WTC11 (cell line): Measurements from ENCODE around the gene PDE1C.

Source experiments
- ELF4 ChIP-seq: sonication (generic); formaldehyde crosslinking; IDR thresholded peaks from 2 replicates; pipeline ENCODE4 v1.8.1; 2022; ENCODE audit warnings: low read depth, mild to moderate bottlenecking, moderate library complexity, missing genetic modification reagents
- ESRRA ChIP-seq: sonication (generic); formaldehyde crosslinking; IDR thresholded peaks from 2 replicates; pipeline ENCODE4 v1.8.1; 2022; ENCODE audit warnings: mild to moderate bottlenecking, missing genetic modification reagents, borderline replicate concordance
- GRHL2 ChIP-seq: fragments of 250-450 bp; sonication (Bioruptor Pico); IDR thresholded peaks from 2 replicates; pipeline ENCODE4 v1.8.0; 2022; ENCODE audit warnings: mild to moderate bottlenecking, moderate library complexity; ENCODE audit not compliant: insufficient replicate concordance, severe bottlenecking
- JAZF1 ChIP-seq: fragments of 250-450 bp; sonication (Bioruptor Pico); IDR thresholded peaks from 2 replicates; pipeline ENCODE4 v1.9.0; 2021; ENCODE audit warnings: moderate library complexity, mild to moderate bottlenecking, inconsistent platforms
- KAT7 ChIP-seq: sonication (generic); formaldehyde crosslinking; IDR thresholded peaks from 2 replicates; pipeline ENCODE4 v1.8.1; 2023; ENCODE audit warnings: missing genetic modification reagents, mild to moderate bottlenecking, borderline replicate concordance
- RELA ChIP-seq: sonication (generic); formaldehyde crosslinking; IDR thresholded peaks from 2 replicates; pipeline ENCODE4 v1.8.1; 2022; ENCODE audit warnings: missing genetic modification reagents, mild to moderate bottlenecking, borderline replicate concordance
- SMAD3 ChIP-seq: sonication (generic); formaldehyde crosslinking; IDR thresholded peaks from 2 replicates; pipeline ENCODE4 v1.8.0; 2022; ENCODE audit warnings: missing genetic modification reagents, mild to moderate bottlenecking, borderline replicate concordance
- TEAD4 ChIP-seq: sonication (generic); formaldehyde crosslinking; IDR thresholded peaks from 2 replicates; pipeline ENCODE4 v1.8.0; 2022; ENCODE audit warnings: mild to moderate bottlenecking, missing genetic modification reagents
- ZNF232 ChIP-seq: sonication (generic); formaldehyde crosslinking; IDR thresholded peaks from 2 replicates; pipeline ENCODE4 v1.8.0; 2022; ENCODE audit warnings: mild to moderate bottlenecking, missing genetic modification reagents
- TF ChIP-seq, protein P1 (sequence below): fragments of 200-600 bp; IDR thresholded peaks from 2 replicates; pipeline ENCODE4 v1.8.0; 2022; ENCODE audit warnings: antibody characterized with exemption
- TF ChIP-seq, protein P2 (sequence below): fragments of 250-450 bp; sonication (Bioruptor Pico); IDR thresholded peaks from 2 replicates; pipeline ENCODE4 v1.9.0; 2021; ENCODE audit warnings: mild to moderate bottlenecking, borderline replicate concordance
- TF ChIP-seq, protein P3 (sequence below): sonication (generic); formaldehyde crosslinking; IDR thresholded peaks from 2 replicates; pipeline ENCODE4 v1.8.1; 2023; ENCODE audit warnings: mild to moderate bottlenecking, missing genetic modification reagents, borderline replicate concordance
- TF ChIP-seq, protein P4 (sequence below): sonication (generic); formaldehyde crosslinking; conservative IDR thresholded peaks from 2 replicates; pipeline ENCODE4 v1.8.1; 2023; ENCODE audit warnings: mild to moderate bottlenecking, low read depth, missing genetic modification reagents, moderate library complexity
- TF ChIP-seq, protein P5 (sequence below): sonication (generic); formaldehyde crosslinking; IDR thresholded peaks from 2 replicates; pipeline ENCODE4 v1.8.0; 2023; ENCODE audit warnings: missing genetic modification reagents

DNA sequence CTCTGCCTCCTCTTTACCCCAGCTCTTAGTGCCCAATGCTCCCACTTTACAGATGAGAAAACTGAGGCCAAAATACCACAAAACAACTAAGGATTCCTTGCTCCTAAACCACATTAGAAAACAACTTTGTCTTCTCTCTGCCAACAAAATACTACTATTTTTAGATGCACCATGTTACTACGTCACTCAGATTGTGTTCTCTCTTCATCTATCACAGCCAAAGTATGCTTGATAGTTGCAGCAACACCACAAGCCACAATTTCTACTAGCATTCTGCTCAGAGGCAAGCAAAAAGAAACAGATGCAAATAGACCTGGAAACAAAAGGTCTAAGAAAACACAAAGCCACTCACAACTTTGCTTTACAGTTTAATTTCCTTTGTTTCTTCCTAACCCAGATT lies 3.3 kb upstream of the PDE1C start:
- TF ChIP-seq, protein P1, sequence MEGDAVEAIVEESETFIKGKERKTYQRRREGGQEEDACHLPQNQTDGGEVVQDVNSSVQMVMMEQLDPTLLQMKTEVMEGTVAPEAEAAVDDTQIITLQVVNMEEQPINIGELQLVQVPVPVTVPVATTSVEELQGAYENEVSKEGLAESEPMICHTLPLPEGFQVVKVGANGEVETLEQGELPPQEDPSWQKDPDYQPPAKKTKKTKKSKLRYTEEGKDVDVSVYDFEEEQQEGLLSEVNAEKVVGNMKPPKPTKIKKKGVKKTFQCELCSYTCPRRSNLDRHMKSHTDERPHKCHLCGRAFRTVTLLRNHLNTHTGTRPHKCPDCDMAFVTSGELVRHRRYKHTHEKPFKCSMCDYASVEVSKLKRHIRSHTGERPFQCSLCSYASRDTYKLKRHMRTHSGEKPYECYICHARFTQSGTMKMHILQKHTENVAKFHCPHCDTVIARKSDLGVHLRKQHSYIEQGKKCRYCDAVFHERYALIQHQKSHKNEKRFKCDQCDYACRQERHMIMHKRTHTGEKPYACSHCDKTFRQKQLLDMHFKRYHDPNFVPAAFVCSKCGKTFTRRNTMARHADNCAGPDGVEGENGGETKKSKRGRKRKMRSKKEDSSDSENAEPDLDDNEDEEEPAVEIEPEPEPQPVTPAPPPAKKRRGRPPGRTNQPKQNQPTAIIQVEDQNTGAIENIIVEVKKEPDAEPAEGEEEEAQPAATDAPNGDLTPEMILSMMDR = no peak
- TF ChIP-seq TEAD4 (CRISPR knock-in tag) (no peak), JAZF1 (CRISPR knock-in tag) (no peak), SMAD3 (CRISPR knock-in tag) (no peak), ELF4 (no peak), ZNF232 (CRISPR knock-in tag) (no peak), ESRRA (CRISPR knock-in tag) (no peak), KAT7 (no peak), GRHL2 (CRISPR knock-in tag) (no peak), RELA (CRISPR knock-in tag) (no peak)
- TF ChIP-seq, protein P2, sequence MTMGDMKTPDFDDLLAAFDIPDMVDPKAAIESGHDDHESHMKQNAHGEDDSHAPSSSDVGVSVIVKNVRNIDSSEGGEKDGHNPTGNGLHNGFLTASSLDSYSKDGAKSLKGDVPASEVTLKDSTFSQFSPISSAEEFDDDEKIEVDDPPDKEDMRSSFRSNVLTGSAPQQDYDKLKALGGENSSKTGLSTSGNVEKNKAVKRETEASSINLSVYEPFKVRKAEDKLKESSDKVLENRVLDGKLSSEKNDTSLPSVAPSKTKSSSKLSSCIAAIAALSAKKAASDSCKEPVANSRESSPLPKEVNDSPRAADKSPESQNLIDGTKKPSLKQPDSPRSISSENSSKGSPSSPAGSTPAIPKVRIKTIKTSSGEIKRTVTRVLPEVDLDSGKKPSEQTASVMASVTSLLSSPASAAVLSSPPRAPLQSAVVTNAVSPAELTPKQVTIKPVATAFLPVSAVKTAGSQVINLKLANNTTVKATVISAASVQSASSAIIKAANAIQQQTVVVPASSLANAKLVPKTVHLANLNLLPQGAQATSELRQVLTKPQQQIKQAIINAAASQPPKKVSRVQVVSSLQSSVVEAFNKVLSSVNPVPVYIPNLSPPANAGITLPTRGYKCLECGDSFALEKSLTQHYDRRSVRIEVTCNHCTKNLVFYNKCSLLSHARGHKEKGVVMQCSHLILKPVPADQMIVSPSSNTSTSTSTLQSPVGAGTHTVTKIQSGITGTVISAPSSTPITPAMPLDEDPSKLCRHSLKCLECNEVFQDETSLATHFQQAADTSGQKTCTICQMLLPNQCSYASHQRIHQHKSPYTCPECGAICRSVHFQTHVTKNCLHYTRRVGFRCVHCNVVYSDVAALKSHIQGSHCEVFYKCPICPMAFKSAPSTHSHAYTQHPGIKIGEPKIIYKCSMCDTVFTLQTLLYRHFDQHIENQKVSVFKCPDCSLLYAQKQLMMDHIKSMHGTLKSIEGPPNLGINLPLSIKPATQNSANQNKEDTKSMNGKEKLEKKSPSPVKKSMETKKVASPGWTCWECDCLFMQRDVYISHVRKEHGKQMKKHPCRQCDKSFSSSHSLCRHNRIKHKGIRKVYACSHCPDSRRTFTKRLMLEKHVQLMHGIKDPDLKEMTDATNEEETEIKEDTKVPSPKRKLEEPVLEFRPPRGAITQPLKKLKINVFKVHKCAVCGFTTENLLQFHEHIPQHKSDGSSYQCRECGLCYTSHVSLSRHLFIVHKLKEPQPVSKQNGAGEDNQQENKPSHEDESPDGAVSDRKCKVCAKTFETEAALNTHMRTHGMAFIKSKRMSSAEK (CRISPR knock-in tag) = no peak
- TF ChIP-seq, protein P3, sequence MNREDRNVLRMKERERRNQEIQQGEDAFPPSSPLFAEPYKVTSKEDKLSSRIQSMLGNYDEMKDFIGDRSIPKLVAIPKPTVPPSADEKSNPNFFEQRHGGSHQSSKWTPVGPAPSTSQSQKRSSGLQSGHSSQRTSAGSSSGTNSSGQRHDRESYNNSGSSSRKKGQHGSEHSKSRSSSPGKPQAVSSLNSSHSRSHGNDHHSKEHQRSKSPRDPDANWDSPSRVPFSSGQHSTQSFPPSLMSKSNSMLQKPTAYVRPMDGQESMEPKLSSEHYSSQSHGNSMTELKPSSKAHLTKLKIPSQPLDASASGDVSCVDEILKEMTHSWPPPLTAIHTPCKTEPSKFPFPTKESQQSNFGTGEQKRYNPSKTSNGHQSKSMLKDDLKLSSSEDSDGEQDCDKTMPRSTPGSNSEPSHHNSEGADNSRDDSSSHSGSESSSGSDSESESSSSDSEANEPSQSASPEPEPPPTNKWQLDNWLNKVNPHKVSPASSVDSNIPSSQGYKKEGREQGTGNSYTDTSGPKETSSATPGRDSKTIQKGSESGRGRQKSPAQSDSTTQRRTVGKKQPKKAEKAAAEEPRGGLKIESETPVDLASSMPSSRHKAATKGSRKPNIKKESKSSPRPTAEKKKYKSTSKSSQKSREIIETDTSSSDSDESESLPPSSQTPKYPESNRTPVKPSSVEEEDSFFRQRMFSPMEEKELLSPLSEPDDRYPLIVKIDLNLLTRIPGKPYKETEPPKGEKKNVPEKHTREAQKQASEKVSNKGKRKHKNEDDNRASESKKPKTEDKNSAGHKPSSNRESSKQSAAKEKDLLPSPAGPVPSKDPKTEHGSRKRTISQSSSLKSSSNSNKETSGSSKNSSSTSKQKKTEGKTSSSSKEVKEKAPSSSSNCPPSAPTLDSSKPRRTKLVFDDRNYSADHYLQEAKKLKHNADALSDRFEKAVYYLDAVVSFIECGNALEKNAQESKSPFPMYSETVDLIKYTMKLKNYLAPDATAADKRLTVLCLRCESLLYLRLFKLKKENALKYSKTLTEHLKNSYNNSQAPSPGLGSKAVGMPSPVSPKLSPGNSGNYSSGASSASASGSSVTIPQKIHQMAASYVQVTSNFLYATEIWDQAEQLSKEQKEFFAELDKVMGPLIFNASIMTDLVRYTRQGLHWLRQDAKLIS = no peak
- TF ChIP-seq, protein P4, sequence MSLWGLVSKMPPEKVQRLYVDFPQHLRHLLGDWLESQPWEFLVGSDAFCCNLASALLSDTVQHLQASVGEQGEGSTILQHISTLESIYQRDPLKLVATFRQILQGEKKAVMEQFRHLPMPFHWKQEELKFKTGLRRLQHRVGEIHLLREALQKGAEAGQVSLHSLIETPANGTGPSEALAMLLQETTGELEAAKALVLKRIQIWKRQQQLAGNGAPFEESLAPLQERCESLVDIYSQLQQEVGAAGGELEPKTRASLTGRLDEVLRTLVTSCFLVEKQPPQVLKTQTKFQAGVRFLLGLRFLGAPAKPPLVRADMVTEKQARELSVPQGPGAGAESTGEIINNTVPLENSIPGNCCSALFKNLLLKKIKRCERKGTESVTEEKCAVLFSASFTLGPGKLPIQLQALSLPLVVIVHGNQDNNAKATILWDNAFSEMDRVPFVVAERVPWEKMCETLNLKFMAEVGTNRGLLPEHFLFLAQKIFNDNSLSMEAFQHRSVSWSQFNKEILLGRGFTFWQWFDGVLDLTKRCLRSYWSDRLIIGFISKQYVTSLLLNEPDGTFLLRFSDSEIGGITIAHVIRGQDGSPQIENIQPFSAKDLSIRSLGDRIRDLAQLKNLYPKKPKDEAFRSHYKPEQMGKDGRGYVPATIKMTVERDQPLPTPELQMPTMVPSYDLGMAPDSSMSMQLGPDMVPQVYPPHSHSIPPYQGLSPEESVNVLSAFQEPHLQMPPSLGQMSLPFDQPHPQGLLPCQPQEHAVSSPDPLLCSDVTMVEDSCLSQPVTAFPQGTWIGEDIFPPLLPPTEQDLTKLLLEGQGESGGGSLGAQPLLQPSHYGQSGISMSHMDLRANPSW (CRISPR knock-in tag) = no peak
- TF ChIP-seq, protein P5, sequence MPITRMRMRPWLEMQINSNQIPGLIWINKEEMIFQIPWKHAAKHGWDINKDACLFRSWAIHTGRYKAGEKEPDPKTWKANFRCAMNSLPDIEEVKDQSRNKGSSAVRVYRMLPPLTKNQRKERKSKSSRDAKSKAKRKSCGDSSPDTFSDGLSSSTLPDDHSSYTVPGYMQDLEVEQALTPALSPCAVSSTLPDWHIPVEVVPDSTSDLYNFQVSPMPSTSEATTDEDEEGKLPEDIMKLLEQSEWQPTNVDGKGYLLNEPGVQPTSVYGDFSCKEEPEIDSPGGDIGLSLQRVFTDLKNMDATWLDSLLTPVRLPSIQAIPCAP = no peak
